Measurements from ENCODE around the gene SLC25A45. TPM values are rescaled to one million over a fixed set of nuclear protein-coding genes. Genes with fewer than 3 reads are reported as not detected.
"Not testable (repeated sequence)": the region's sequence is repeated elsewhere in the genome, so short reads cannot be mapped to it uniquely, and the experiment has no call there.

The SLC25A45 gene
- total RNA-seq, 2 experiments from 2014 or later = 13.2 to 14.3 TPM

DNA sequence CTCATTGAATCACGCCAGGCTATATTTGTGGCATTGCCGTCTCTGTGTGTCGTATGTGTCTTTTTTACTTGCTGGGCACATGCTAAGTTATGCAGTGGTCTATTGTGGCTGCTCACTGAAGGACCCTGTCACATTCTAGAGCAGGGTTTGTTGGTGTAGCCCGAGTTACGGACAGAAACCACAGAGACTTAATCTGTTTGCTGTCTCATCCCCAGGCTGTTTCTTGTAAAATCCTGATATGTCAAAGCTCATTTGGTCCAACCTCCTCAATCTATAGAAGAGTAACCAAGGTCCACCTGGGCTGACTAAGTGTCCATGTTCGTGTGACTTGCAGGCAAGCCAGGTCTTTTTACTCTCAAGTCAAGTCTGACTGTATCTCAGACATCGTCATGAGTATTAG, 43.8 kb downstream of the SLC25A45 start:
- ChIA-PET POLR2A (no interaction called here), CTCF (interaction anchor here (0.7 to 5.3 kb wide), 6 partner anchors 9 to 72 kb away, joined by 3 to 30 read pairs (median 6); no protein-coding TSS in a partner anchor)
- Mint-ChIP-seq H3K4me1 (peaks cover 33% of the 10 kb centered on the region), H3K27ac (no peak overlapping the region), H3K36me3 (ENCODE audit: low read depth) (peaks cover 47% of the 10 kb centered on the region), H3K27me3 (no peaks in the 10 kb centered on the region), H3K4me3 (no peak overlapping the region), H3K9me3 (ENCODE audit: low read depth) (no peaks in the 10 kb centered on the region)
- no peak for DNase-seq
- no peak for ATAC-seq
- intact Hi-C loops (cut with DNase I, micrococcal nuclease) = no loop called here

DNA sequence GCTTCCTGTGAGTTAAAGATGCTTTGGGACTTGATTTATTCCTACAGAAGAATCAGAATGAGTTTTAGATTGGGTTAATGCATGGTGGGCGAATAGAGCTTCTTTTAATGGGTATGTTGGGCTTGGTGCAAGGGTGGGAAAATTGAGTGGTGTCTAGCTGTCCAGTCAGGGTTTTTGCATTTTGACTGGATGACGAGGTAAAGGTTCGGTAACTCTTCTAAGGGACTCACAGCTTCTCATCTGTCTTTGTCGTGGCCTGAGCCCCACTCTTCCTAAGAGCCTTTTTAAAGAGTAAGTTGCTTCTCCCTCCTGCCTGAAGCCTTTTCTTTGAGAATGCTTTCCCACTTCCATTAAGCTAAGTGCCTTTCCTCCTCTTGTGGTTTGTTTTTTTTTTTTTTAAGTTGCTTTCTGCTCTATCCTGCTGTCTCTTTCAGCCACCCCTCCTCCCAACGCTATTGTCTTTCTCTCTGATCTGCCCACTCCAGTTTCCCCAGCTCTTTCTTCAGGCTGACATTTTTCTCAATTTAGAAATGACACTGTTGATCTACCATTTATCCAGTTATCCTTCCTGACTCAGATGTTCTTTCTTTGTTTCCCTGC, 47.6 kb downstream of the SLC25A45 start:
- POLR2A ChIA-PET = interaction anchor here (0.5 to 1.8 kb wide), 6 partner anchors 14 to 172 kb away, joined by 3 to 10 read pairs (median 3); no protein-coding TSS in a partner anchor
- DNase-seq = no peak
- CTCF ChIA-PET = interaction anchor here (0.5 to 6.6 kb wide), 7 partner anchors 14 to 485 kb away, joined by 3 to 69 read pairs (median 4); partner anchors contain the start of gene CDC42EP2
- Mint-ChIP-seq H3K9me3 (ENCODE audit: low read depth) (no peaks in the 10 kb centered on the region), H3K27me3 (no peaks in the 10 kb centered on the region), H3K36me3 (ENCODE audit: low read depth) (peaks cover 21% of the 10 kb centered on the region), H3K4me3 (peak overlapping the region; percentile 81), H3K27ac (peak overlapping the region; percentile 87), H3K4me1 (peaks cover 34% of the 10 kb centered on the region)
- ATAC-seq = no peak
- intact Hi-C loops (cut with DNase I, micrococcal nuclease) = loop anchor here (1.0 to 2.0 kb wide), 2 partner anchors 16 to 20 kb away; partner anchors contain the start of gene TIGD3 (in 1 of the 2)

DNA sequence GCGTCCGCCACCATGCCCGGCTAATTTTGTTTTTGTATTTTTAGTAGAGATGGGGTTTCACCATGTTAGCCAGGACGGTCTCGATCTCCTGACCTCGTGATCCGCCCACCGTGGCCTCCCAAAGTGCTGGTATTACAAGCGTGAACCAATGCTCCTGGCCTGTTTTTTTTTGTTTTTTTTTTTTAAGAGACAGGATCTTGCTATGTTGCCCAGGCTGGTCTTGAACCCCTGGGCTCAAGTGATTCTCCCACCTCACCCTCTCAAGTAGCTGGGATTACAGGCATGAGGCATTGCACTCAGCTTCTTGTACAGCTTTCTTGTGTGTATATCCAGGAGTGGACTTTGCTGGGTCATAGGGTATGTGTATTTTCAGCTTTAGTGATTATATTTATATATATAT, 49.9 kb downstream of the SLC25A45 start:
- H3K27me3 Mint-ChIP-seq; DNase-seq; H3K4me3 Mint-ChIP-seq; H3K27ac Mint-ChIP-seq; H3K9me3 Mint-ChIP-seq (ENCODE audit: low read depth); intact Hi-C loops (cut with DNase I, micrococcal nuclease); ATAC-seq: not testable (repeated sequence)
- Mint-ChIP-seq H3K4me1 (peaks cover 23% of the 10 kb centered on the region), H3K36me3 (ENCODE audit: low read depth) (peaks cover 14% of the 10 kb centered on the region)
- CTCF ChIA-PET = interaction anchor here (0.6 to 6.6 kb wide), 20 partner anchors 9 to 256 kb away, joined by 3 to 75 read pairs (median 5); partner anchors contain the start of genes CDC42EP2 and POLA2
- POLR2A ChIA-PET = interaction anchor here (0.9 kb wide), 1 partner anchor 17 kb away, joined by 9 read pairs; no protein-coding TSS in a partner anchor

DNA sequence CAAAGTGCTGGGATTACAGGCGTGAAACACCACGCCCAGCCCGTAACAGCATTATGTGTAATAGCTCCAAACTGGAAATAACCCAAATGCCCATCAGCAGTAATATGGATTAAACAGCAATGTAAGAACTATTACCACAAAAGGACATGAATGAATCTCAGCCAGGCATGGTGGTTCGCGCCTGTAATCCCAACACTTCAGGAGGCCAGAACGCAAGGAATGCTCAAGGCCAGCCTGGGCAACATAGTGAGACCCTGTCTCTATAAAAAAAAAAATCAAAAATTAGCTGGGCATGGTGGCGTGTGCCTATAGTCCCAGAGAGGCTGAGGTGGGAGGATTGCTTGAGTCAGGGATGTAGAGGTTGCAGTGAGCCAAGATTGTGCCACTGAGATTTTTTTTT, 51.9 kb downstream of the SLC25A45 start:
- POLR2A ChIA-PET = interaction anchor here (0.6 to 1.2 kb wide), 4 partner anchors 14 to 168 kb away, joined by 3 to 5 read pairs (median 4); partner anchors contain the start of genes MALAT1 and POLA2
- no peaks in the 10 kb centered on the region for H3K9me3 Mint-ChIP-seq (ENCODE audit: low read depth)
- H3K4me1 Mint-ChIP-seq = peaks cover 18% of the 10 kb centered on the region
- DNase-seq (no peak), ATAC-seq (no peak)
- H3K27me3 Mint-ChIP-seq = no peaks in the 10 kb centered on the region
- no peak overlapping the region for H3K27ac Mint-ChIP-seq
- no peak overlapping the region for H3K4me3 Mint-ChIP-seq
- intact Hi-C loops (cut with DNase I, micrococcal nuclease) = loop anchor here in 1 of 2 experiments (1.0 kb wide), 3 partner anchors 55 to 125 kb away; no protein-coding TSS in a partner anchor
- CTCF ChIA-PET = interaction anchor here (0.6 to 6.4 kb wide), 42 partner anchors 9 to 722 kb away, joined by 3 to 86 read pairs (median 6); partner anchors contain the start of genes CDC42EP2 and POLA2
- peaks cover 11% of the 10 kb centered on the region for H3K36me3 Mint-ChIP-seq (ENCODE audit: low read depth)

DNA sequence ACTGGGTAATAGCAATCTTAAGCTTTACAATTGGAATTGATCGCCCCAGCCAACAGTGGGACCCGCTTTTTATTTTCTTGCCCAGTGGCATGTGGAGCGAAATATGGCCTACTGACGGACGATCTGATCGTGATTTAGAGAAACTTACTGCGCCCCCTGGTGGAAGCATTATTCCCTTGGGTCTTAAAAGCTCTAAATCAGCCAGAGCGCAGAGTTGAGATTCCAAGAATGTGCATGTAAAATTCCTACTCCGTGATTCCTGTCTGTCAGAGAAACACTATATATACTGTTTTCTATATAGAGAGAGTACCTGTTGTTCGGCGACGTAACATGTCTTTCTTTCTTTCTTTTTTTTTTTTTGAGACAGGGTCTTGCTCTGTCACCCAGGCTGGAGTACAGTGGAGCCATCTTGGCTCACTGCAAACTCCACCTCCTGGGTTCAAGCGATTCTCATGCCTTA, 52.5 kb downstream of the SLC25A45 start:
- CTCF ChIA-PET = interaction anchor here (0.6 to 6.4 kb wide), 49 partner anchors 9 to 723 kb away, joined by 3 to 86 read pairs (median 6); partner anchors contain the start of genes CDC42EP2 and POLA2
- intact Hi-C loops (cut with DNase I, micrococcal nuclease) = loop anchor here in 1 of 2 experiments (1.0 kb wide), 3 partner anchors 55 to 125 kb away; no protein-coding TSS in a partner anchor

DNA sequence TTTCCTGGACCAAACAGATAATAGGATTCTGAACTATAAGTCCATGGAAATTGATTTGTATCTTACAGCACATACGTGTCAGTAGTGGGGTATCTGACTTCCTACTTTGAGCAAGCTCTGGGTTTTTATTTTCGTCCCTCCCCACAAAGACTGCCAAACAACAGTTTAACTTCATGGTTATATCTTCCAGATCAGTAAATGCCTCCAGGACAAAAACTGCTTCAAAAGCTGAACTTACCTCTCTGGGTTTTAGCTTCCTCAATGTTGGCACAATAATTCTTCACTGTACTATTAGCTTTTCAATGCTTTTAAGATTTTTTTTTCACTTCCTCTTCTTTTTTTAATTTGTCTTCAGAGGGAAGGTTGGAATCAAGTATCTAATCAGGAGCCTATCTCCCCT, 53.0 kb downstream of the SLC25A45 start:
- ChIA-PET CTCF (interaction anchor here (0.6 to 6.4 kb wide), 46 partner anchors 9 to 498 kb away, joined by 3 to 86 read pairs (median 6); partner anchors contain the start of genes CDC42EP2, FRMD8 and POLA2), POLR2A (interaction anchor here (1.0 to 1.2 kb wide), 3 partner anchors 13 to 169 kb away, joined by 3 to 5 read pairs (median 5); partner anchors contain the start of genes MALAT1 and POLA2)
- no peak overlapping the region for H3K27ac Mint-ChIP-seq
- intact Hi-C loops (cut with DNase I, micrococcal nuclease) = no loop called here
- ATAC-seq (no peak), DNase-seq (no peak)
- no peaks in the 10 kb centered on the region for H3K9me3 Mint-ChIP-seq (ENCODE audit: low read depth)
- H3K4me3 Mint-ChIP-seq = no peak overlapping the region
- H3K27me3 Mint-ChIP-seq = no peaks in the 10 kb centered on the region
- peaks cover 7% of the 10 kb centered on the region for H3K4me1 Mint-ChIP-seq
- H3K36me3 Mint-ChIP-seq (ENCODE audit: low read depth) = peaks cover 2% of the 10 kb centered on the region

More for the DNA sequence above, 52.5 kb downstream of the SLC25A45 start:
- Mint-ChIP-seq H3K27ac (no peak overlapping the region), H3K4me3 (no peak overlapping the region), H3K9me3 (ENCODE audit: low read depth) (no peaks in the 10 kb centered on the region), H3K27me3 (no peaks in the 10 kb centered on the region), H3K36me3 (ENCODE audit: low read depth) (peaks cover 6% of the 10 kb centered on the region), H3K4me1 (peaks cover 12% of the 10 kb centered on the region)
- POLR2A ChIA-PET = interaction anchor here (1.0 to 1.2 kb wide), 3 partner anchors 14 to 169 kb away, joined by 3 to 5 read pairs (median 5); partner anchors contain the start of genes MALAT1 and POLA2
- ATAC-seq (peak; percentile 35), DNase-seq (peak; percentile 92)

DNA sequence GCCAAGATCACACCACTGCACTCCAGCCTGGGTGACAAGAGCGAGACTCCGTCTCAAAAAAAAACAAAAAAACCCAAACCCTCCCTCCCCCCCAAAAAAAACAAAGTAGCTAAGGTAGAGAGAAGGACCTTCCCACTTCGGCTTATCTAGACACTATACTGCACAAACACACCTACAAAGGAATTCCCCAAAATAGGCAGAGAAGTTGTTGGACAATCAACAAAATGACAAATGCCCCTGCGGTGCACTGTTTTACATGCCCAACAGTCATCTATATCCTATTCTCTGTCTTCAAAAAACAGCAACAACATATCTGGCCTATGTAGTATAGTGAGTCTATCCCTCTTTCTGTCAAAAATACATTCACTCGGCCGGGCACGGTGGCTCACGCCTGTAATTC, 55.4 kb downstream of the SLC25A45 start:
- no peak overlapping the region for H3K4me3 Mint-ChIP-seq
- no peaks in the 10 kb centered on the region for H3K36me3 Mint-ChIP-seq (ENCODE audit: low read depth)
- peaks cover 2% of the 10 kb centered on the region for H3K27me3 Mint-ChIP-seq
- ATAC-seq = no peak
- intact Hi-C loops (cut with DNase I, micrococcal nuclease) = no loop called here
- CTCF ChIA-PET = interaction anchor here (0.6 to 5.7 kb wide), 8 partner anchors 11 to 372 kb away, joined by 3 to 86 read pairs (median 4); partner anchors contain the start of genes CDC42EP2 and SIPA1
- no peak overlapping the region for H3K27ac Mint-ChIP-seq
- DNase-seq = no peak
- H3K4me1 Mint-ChIP-seq = peaks cover 7% of the 10 kb centered on the region
- POLR2A ChIA-PET = interaction anchor here (0.6 kb wide), 1 partner anchor 61 kb away, joined by 7 read pairs; no protein-coding TSS in a partner anchor
- H3K9me3 Mint-ChIP-seq (ENCODE audit: low read depth) = no peaks in the 10 kb centered on the region

DNA sequence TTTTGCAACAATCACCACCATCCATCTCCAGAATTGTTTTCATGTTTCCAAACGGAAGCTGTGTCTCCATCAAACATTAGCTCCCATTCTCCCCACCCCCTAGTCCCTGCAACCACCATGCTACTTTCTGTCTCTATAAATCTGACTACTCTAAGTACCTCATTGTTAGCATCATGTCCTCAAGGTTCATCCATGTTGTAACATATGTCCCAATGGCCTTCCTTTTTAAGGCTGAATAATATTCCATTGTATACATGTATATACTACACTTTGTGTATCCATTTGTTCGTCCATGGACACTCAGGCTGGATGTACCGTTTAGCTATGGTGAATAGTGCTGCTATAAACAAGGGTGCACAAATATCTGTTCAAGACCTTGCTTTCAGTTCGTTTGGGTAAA, 57.0 kb downstream of the SLC25A45 start:
- no peaks in the 10 kb centered on the region for H3K36me3 Mint-ChIP-seq (ENCODE audit: low read depth)
- ChIA-PET CTCF (interaction anchor here (1.5 to 5.7 kb wide), 2 partner anchors 10 to 89 kb away, joined by 3 to 86 read pairs; partner anchors contain the start of gene CDC42EP2), POLR2A (interaction anchor here (0.6 kb wide), 1 partner anchor 13 kb away, joined by 3 read pairs; no protein-coding TSS in a partner anchor)
- H3K4me1 Mint-ChIP-seq = peaks cover 7% of the 10 kb centered on the region
- H3K27me3 Mint-ChIP-seq = peaks cover 2% of the 10 kb centered on the region
- no peak for DNase-seq
- no peak overlapping the region for H3K27ac Mint-ChIP-seq
- H3K9me3 Mint-ChIP-seq (ENCODE audit: low read depth) = no peaks in the 10 kb centered on the region
- intact Hi-C loops (cut with DNase I, micrococcal nuclease) = no loop called here
- H3K4me3 Mint-ChIP-seq = no peak overlapping the region
- no peak for ATAC-seq

Other genes starting within 250 kb of the SLC25A45 start
- gene SYVN1, start 248.1 kb downstream of the SLC25A45 start, total RNA-seq = 10 to 100 TPM; 24.3 to 31.1 TPM
- not detected for gene SPDYC, start 212.4 kb downstream of the SLC25A45 start, total RNA-seq
- 100 to 1,000 TPM; 103 to 125 TPM for gene CAPN1, start 200.7 kb downstream of the SLC25A45 start, total RNA-seq
- gene POLA2, start 120.7 kb downstream of the SLC25A45 start, total RNA-seq = 10 to 100 TPM; 63.1 to 83.3 TPM
- under 1 TPM; 0.91 to 0.93 TPM for gene CDC42EP2, start 67.8 kb downstream of the SLC25A45 start, total RNA-seq
- gene DPF2, start 48.8 kb downstream of the SLC25A45 start, total RNA-seq = 10 to 100 TPM; 67.5 to 69.0 TPM
- 1 to 10 TPM in 1 of 2 experiments, under 1 TPM in 1; 0.58 to 1.1 TPM for gene TIGD3, start 27.9 kb downstream of the SLC25A45 start, total RNA-seq
- gene FRMD8, start 4.0 kb upstream of the SLC25A45 start, total RNA-seq = 10 to 100 TPM; 32.7 to 37.5 TPM
- gene NEAT1, start 40.2 kb upstream of the SLC25A45 start, total RNA-seq = 100 to 1,000 TPM; 435 to 569 TPM
- 1,000 to 10,000 TPM; 7,016 to 9,748 TPM for gene MALAT1, start 116.4 kb upstream of the SLC25A45 start, total RNA-seq
- 10 to 100 TPM; 66.5 to 78.8 TPM for gene SCYL1, start 142.4 kb upstream of the SLC25A45 start, total RNA-seq
- 10 to 100 TPM; 57.8 to 72.7 TPM for gene LTBP3, start 175.7 kb upstream of the SLC25A45 start, total RNA-seq
- gene ZNRD2, start 187.8 kb upstream of the SLC25A45 start, total RNA-seq = 10 to 100 TPM; 50.7 to 56.4 TPM
- 10 to 100 TPM; 12.8 to 22.7 TPM for gene FAM89B, start 189.9 kb upstream of the SLC25A45 start, total RNA-seq
- 10 to 100 TPM; 88.3 to 98.8 TPM for gene EHBP1L1, start 193.4 kb upstream of the SLC25A45 start, total RNA-seq
- gene KCNK7, start 213.2 kb upstream of the SLC25A45 start, total RNA-seq = under 1 TPM; 0.27 to 0.37 TPM
- gene MAP3K11, start 231.6 kb upstream of the SLC25A45 start, total RNA-seq = 10 to 100 TPM; 47.4 to 54.3 TPM
- 10 to 100 TPM; 27.9 to 30.7 TPM for gene PCNX3, start 233.1 kb upstream of the SLC25A45 start, total RNA-seq

Data from activated CD4-positive, alpha-beta T cell treated with anti-CD3 and anti-CD28 coated beads for 36 hours (primary cell).